HG03103 (cell line): Measurements from ENCODE around the gene DNAJC21.
A peak's percentile ranks its signal among the peaks of the same experiment; 100 is the strongest.

Experiments used
- ATAC-seq: cut with Tn5 transposase; IDR thresholded peaks from one replicate; pipeline ENCODE4 v1.9.1; 2021; ENCODE audit warnings: low read depth; ENCODE audit not compliant: unreplicated experiment

Gene DNAJC21

GRCh38 chr5:34929134-34929719 lies at the start of gene DNAJC21:
Gene DNAJC21 (plus strand): TSS chr5:34929559. CDS start chr5:34929820, 261 bp downstream.
- peak; percentile 81 for ATAC-seq

- ATAC-seq = no peak
These were observed 48.1 kb upstream of the DNAJC21 start for GRCh38 chr5:34881246-34881645.

GRCh38 chr5:34886392-34887119 lies 42.8 kb upstream of the DNAJC21 start:
- ATAC-seq = no peak

- ATAC-seq = no peak
These were observed 40.0 kb upstream of the DNAJC21 start for GRCh38 chr5:34889394-34889793.

- ATAC-seq = no peak
These were observed 37.4 kb upstream of the DNAJC21 start for GRCh38 chr5:34891981-34892380.

- no peak for ATAC-seq
These were observed 36.9 kb upstream of the DNAJC21 start for GRCh38 chr5:34892414-34892813.

- ATAC-seq = no peak
These were observed 34.6 kb upstream of the DNAJC21 start for GRCh38 chr5:34894716-34895115.

GRCh38 chr5:34895641-34896419 lies 33.5 kb upstream of the DNAJC21 start:
- ATAC-seq = no peak

GRCh38 chr5:34897646-34898045 lies 31.7 kb upstream of the DNAJC21 start:
- no peak for ATAC-seq

- ATAC-seq = peak; percentile 82
These were observed 31.0 kb upstream of the DNAJC21 start for GRCh38 chr5:34898258-34898895.

GRCh38 chr5:34899066-34899465 lies 30.3 kb upstream of the DNAJC21 start:
- ATAC-seq = no peak

- ATAC-seq = no peak
These were observed 28.7 kb upstream of the DNAJC21 start for GRCh38 chr5:34900652-34901051.

- ATAC-seq = no peak
These were observed 26.1 kb upstream of the DNAJC21 start for GRCh38 chr5:34903260-34903659.

GRCh38 chr5:34905564-34905963 lies 23.8 kb upstream of the DNAJC21 start:
- ATAC-seq = no peak

GRCh38 chr5:34913072-34913471 lies 16.3 kb upstream of the DNAJC21 start:
- no peak for ATAC-seq

GRCh38 chr5:34914671-34915138 lies 14.7 kb upstream of the DNAJC21 start:
- peak; percentile 9 for ATAC-seq

- ATAC-seq = peak; percentile 99
These were observed 14.1 kb upstream of the DNAJC21 start, which contains the start of the genes BRIX1 and RAD1 for GRCh38 chr5:34915139-34915855. Gene BRIX1 (plus strand): TSS chr5:34915711. CDS start chr5:34915739, 28 bp downstream. Gene RAD1 (minus strand): TSS chr5:34915504. CDS start chr5:34914892, 612 bp downstream.

- no peak for ATAC-seq
These were observed 13.5 kb upstream of the DNAJC21 start for GRCh38 chr5:34915856-34916192.

GRCh38 chr5:34916518-34916917 lies 12.8 kb upstream of the DNAJC21 start:
- ATAC-seq = no peak

GRCh38 chr5:34918025-34918424 lies 11.3 kb upstream of the DNAJC21 start:
- no peak for ATAC-seq
